C4-2B (cell line): Measurements from ENCODE around the gene KCNMA1.

ENCODE experiments used
- CTCF ChIP-seq: fragments of 450-650 bp; conservative IDR thresholded peaks from 2 replicates; pipeline ENCODE4 v1.5.1; 2017; ENCODE audit warnings: mild to moderate bottlenecking
- ZFX ChIP-seq: fragments of 450-650 bp; IDR thresholded peaks from 2 replicates; pipeline ENCODE4 v1.6.1; 2017

GRCh38 chr10:77114181-77114821 is 523.3 kb downstream of the KCNMA1 start:
- TF ChIP-seq CTCF = no peak
- TF ChIP-seq ZFX = no peak
